ENCODE measurements around the gene UBL7.

- TF ChIP-seq CTCF (IDR thresholded peaks at IDR 0.05; ENCODE audit: poor library complexity, severe bottlenecking) (no peak), POLR2AphosphoS5 (IDR thresholded peaks at IDR 0.05) (no peak), EZH2 (IDR thresholded peaks at IDR 0.05; ENCODE audit: borderline replicate concordance, insufficient read depth, low read length, poor library complexity, severe bottlenecking) (no peak), SMC3 (conservative IDR thresholded peaks at IDR 0.05; ENCODE audit: poor library complexity) (no peak), RAD21 (conservative IDR thresholded peaks at IDR 0.05) (no peak), EP300 (conservative IDR thresholded peaks at IDR 0.05; ENCODE audit: poor library complexity, severe bottlenecking) (no peak), REST (IDR thresholded peaks at IDR 0.05; ENCODE audit: borderline replicate concordance) (no peak), TAF1 (IDR thresholded peaks at IDR 0.05; ENCODE audit: low read depth) (no peak)
These were observed 3.9 kb upstream of the UBL7 start for GRCh38 chr15:74464897-74465296.

Measured in neural cell (in vitro differentiated cells).